Parathyroid adenoma (tissue), 2 donors: ENCODE results near the gene DHFR.

ENCODE experiments used
- H2AFZ ChIP-seq: fragments of 300-600 bp; sonication (generic); one replicate; pipeline ENCODE4 v1.7.0; 2017; ENCODE audit warnings: antibody characterized with exemption, mild to moderate bottlenecking
- H3K27ac ChIP-seq: fragments of 300-600 bp; sonication (generic); one replicate; pipeline ENCODE4 v1.7.0; 2017
- H3K27me3 ChIP-seq: fragments of 300-600 bp; sonication (generic); one replicate; pipeline ENCODE4 v1.7.0; 2017; ENCODE audit warnings: low read length; ENCODE audit not compliant: control insufficient read depth, insufficient read depth
- H3K36me3 ChIP-seq: fragments of 300-600 bp; sonication (generic); one replicate; pipeline ENCODE4 v1.7.0; 2017; ENCODE audit warnings: low read length; ENCODE audit not compliant: control insufficient read depth, insufficient read depth
- H3K4me1 ChIP-seq: fragments of 300-600 bp; sonication (generic); one replicate; pipeline ENCODE4 v1.7.0; 2017; ENCODE audit warnings: control low read depth
- H3K4me2 ChIP-seq: fragments of 300-600 bp; sonication (generic); one replicate; pipeline ENCODE4 v1.7.0; 2017; ENCODE audit warnings: low read length
- H3K4me3 ChIP-seq: fragments of 300-600 bp; sonication (generic); one replicate; pipeline ENCODE4 v1.7.0; 2017; ENCODE audit warnings: low read depth, low read length
- H3K79me2 ChIP-seq: fragments of 300-600 bp; sonication (generic); one replicate; pipeline ENCODE4 v1.7.0; 2017; ENCODE audit warnings: control low read depth
- H3K9ac ChIP-seq: fragments of 300-600 bp; sonication (generic); one replicate; pipeline ENCODE4 v1.7.0; 2017; ENCODE audit warnings: mild to moderate bottlenecking
- H3K9me3 ChIP-seq: fragments of 300-600 bp; sonication (generic); one replicate; pipeline ENCODE4 v1.7.0; 2017; ENCODE audit warnings: low read length; ENCODE audit not compliant: control insufficient read depth
- TF ChIP-seq, protein P1 (sequence below): fragments of 300-600 bp; sonication (generic); IDR thresholded peaks from one replicate; pipeline ENCODE4 v1.7.0; 2017; ENCODE audit warnings: antibody characterized with exemption, mild to moderate bottlenecking
- donor health status: primary hyperparathyroidism.

The DHFR gene

DNA sequence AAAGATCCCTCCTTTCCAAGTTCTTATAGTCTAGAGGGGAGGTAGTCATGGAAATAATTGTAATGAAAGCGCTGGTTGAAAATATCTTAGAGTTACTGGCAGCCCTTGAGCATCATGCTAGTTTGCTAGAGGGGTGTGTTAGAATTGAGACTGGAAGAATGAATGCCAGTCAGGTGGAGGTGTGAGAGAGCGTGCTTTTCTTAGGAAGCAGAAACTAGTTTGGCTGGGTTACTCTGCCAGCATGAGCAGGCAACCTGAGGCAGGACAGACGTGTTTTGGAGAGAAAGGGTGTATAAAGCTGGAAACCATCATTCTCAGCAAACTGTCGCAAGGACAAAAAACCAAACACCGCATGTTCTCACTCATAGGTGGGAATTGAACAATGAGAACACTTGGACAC, 43.6 kb upstream of the DHFR start:
- Histone ChIP-seq H3K9me3 (no peaks in the 10 kb centered on the region), H2AFZ (no peak overlapping the region), H3K4me2 (no peak overlapping the region), H3K36me3 (no peaks in the 10 kb centered on the region), H3K9ac (no peak overlapping the region), H3K79me2 (no peaks in the 10 kb centered on the region), H3K27me3 (no peaks in the 10 kb centered on the region), H3K4me3 (no peak overlapping the region), H3K4me1 (no peaks in the 10 kb centered on the region), H3K27ac (no peak overlapping the region)
- TF ChIP-seq, protein P1, sequence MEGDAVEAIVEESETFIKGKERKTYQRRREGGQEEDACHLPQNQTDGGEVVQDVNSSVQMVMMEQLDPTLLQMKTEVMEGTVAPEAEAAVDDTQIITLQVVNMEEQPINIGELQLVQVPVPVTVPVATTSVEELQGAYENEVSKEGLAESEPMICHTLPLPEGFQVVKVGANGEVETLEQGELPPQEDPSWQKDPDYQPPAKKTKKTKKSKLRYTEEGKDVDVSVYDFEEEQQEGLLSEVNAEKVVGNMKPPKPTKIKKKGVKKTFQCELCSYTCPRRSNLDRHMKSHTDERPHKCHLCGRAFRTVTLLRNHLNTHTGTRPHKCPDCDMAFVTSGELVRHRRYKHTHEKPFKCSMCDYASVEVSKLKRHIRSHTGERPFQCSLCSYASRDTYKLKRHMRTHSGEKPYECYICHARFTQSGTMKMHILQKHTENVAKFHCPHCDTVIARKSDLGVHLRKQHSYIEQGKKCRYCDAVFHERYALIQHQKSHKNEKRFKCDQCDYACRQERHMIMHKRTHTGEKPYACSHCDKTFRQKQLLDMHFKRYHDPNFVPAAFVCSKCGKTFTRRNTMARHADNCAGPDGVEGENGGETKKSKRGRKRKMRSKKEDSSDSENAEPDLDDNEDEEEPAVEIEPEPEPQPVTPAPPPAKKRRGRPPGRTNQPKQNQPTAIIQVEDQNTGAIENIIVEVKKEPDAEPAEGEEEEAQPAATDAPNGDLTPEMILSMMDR = no peak

DNA sequence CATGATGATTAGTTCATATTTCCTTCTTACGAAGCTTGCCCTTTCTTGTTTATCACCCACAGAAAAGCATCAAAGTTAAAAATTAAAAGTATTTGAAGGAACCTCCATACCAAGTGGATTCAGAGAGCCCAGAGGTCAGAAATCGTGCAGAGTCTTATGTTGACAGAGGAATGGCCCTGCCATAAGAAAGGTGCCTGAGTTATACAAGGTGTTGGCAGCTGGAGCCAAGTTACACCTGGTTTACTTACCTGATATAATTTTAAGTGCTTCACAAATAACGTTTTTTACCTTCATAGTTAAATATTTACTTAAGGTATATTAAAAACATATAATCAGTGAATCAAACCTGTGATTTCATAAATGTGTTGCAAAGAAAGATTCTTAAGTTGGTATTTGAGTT, 42.3 kb upstream of the DHFR start:
- TF ChIP-seq, protein P1 = no peak
- Histone ChIP-seq H3K9ac (no peak overlapping the region), H3K79me2 (no peaks in the 10 kb centered on the region), H3K27me3 (no peaks in the 10 kb centered on the region), H3K9me3 (no peaks in the 10 kb centered on the region), H3K4me3 (no peak overlapping the region), H3K36me3 (no peaks in the 10 kb centered on the region), H2AFZ (no peak overlapping the region), H3K4me2 (no peak overlapping the region), H3K4me1 (no peaks in the 10 kb centered on the region), H3K27ac (no peak overlapping the region)

DNA sequence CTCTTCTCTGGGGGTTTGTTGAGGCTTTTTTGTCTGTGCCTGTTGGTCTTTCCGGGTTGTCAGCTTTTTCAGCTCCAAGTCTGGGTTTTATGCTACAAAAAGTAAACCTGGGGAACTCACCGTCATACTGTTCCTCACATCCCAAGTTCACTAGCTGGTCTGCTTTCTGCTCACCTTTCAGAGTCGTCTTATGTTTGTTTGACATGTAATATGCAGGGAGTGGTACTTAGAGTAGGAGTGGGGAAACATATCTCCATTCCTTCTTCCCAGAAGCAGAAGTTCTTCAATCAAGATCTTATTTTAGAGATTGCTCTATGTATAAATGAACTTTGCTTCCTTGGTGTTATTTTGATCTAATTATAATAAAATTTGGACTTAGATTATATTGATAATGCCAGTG, 41.7 kb upstream of the DHFR start:
- no peaks in the 10 kb centered on the region for H3K9me3 ChIP-seq
- no peaks in the 10 kb centered on the region for H3K4me1 ChIP-seq
- H3K9ac ChIP-seq = no peak overlapping the region
- H2AFZ ChIP-seq = no peak overlapping the region
- TF ChIP-seq, protein P1 = no peak
- H3K36me3 ChIP-seq = no peaks in the 10 kb centered on the region
- no peaks in the 10 kb centered on the region for H3K79me2 ChIP-seq
- H3K27me3 ChIP-seq = no peaks in the 10 kb centered on the region
- no peak overlapping the region for H3K27ac ChIP-seq
- H3K4me3 ChIP-seq = no peak overlapping the region
- H3K4me2 ChIP-seq = no peak overlapping the region

DNA sequence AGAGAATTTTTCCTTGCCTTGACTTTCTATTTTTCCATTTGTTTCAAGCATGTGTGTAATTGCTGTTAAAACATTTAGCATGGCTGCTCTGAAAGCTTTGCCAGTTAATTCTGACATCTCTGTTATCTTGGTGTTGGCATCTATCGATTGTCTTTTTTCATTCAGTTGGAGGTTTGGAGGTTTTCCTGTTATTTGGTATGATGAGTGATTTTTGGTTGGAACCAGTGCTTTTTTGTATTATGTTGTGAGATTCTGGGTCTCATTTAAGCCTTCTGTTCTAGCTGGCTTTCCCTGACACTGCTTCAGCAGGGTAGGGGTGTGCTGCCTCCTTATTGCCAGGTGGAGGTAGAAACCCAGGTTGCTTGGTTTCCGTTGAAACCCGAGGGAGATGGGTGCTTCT, 40.9 kb upstream of the DHFR start:
- no peak overlapping the region for H3K4me2 ChIP-seq
- H3K4me3 ChIP-seq = no peak overlapping the region
- no peaks in the 10 kb centered on the region for H3K4me1 ChIP-seq
- TF ChIP-seq, protein P1 = no peak
- no peaks in the 10 kb centered on the region for H3K79me2 ChIP-seq
- H3K27me3 ChIP-seq = no peaks in the 10 kb centered on the region
- no peak overlapping the region for H2AFZ ChIP-seq
- H3K27ac ChIP-seq = no peak overlapping the region
- no peak overlapping the region for H3K9ac ChIP-seq
- H3K36me3 ChIP-seq = no peaks in the 10 kb centered on the region
- H3K9me3 ChIP-seq = no peaks in the 10 kb centered on the region

DNA sequence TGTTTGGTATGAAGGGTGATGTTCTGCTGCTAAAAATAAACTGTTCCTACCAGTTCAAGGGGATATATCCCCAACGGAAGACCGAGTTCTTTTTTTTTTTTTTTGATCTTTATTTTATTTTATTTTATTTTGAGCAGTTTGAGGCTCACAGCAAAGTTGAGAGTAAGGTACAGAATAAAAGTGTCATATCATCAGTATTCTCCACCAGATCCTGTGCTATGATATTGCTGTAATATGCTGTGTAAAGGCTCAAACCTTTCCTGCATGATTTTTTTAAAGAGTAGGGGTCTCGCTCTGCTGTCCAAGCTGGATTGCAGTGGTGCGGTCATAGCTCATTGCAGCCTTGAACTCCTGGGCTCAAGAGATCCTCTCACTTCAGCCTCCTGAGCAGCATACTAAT, 34.8 kb upstream of the DHFR start:
- no peak overlapping the region for H2AFZ ChIP-seq
- H3K4me3 ChIP-seq = no peak overlapping the region
- TF ChIP-seq, protein P1 = no peak
- H3K9ac ChIP-seq = no peak overlapping the region
- no peaks in the 10 kb centered on the region for H3K9me3 ChIP-seq
- no peak overlapping the region for H3K27ac ChIP-seq
- H3K27me3 ChIP-seq = no peaks in the 10 kb centered on the region
- no peaks in the 10 kb centered on the region for H3K4me1 ChIP-seq
- H3K36me3 ChIP-seq = no peaks in the 10 kb centered on the region
- peaks cover 2% of the 10 kb centered on the region for H3K79me2 ChIP-seq
- no peak overlapping the region for H3K4me2 ChIP-seq
